ENCODE data around the gene SYT6. TPM values are rescaled to one million over a fixed set of nuclear protein-coding genes. Genes with fewer than 3 reads are reported as not detected.
"Not testable (repeated sequence)": the region's sequence is repeated elsewhere in the genome, so short reads cannot be mapped to it uniquely, and the experiment has no call there.

SYT6 gene
- total RNA-seq, 1 donor from 2014 or later = not detected

DNA sequence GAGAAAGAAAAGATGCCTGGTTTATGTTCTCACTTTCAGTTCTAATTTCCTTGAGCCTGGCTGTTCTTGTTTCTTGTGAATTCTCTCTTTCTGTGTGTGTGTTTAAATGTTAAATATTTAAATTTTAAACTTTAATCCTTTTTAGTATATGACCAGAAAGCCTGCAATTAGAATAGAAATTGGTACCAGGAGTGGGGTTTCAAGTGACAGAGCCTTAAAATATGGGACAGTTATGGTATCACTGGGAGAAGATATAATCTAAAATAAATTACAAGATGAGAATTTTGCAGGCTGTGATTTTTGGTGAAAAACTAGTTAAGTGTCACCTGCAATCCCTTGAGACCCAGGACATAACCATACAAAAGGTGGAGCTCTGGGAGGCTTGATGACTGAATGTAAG is 81.4 kb downstream of the SYT6 start:
- intact Hi-C loops (cut with DNase I) = no loop called here
- peaks cover 4% of the 10 kb centered on the region for H3K9me3 ChIP-seq
- H3K27ac ChIP-seq = no peak overlapping the region
- no peaks in the 10 kb centered on the region for H3K4me1 ChIP-seq
- DNase-seq (ENCODE audit: extremely low spot score in 2 of 2) = no peak
- H3K36me3 ChIP-seq = no peaks in the 10 kb centered on the region
- TF ChIP-seq POLR2A (IDR thresholded peaks at IDR 0.05) (no peak), POLR2AphosphoS5 (IDR thresholded peaks at IDR 0.05; ENCODE audit: insufficient read depth in 1 of 2, low read depth in 1 of 2) (no peak)
- TF ChIP-seq, protein P1, sequence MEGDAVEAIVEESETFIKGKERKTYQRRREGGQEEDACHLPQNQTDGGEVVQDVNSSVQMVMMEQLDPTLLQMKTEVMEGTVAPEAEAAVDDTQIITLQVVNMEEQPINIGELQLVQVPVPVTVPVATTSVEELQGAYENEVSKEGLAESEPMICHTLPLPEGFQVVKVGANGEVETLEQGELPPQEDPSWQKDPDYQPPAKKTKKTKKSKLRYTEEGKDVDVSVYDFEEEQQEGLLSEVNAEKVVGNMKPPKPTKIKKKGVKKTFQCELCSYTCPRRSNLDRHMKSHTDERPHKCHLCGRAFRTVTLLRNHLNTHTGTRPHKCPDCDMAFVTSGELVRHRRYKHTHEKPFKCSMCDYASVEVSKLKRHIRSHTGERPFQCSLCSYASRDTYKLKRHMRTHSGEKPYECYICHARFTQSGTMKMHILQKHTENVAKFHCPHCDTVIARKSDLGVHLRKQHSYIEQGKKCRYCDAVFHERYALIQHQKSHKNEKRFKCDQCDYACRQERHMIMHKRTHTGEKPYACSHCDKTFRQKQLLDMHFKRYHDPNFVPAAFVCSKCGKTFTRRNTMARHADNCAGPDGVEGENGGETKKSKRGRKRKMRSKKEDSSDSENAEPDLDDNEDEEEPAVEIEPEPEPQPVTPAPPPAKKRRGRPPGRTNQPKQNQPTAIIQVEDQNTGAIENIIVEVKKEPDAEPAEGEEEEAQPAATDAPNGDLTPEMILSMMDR (IDR thresholded peaks at IDR 0.05) = no peak
- H3K4me3 ChIP-seq = no peak overlapping the region
- no peaks in the 10 kb centered on the region for H3K27me3 ChIP-seq

- intact Hi-C loops (cut with DNase I); H3K4me3 ChIP-seq; H3K27me3 ChIP-seq; H3K9me3 ChIP-seq; H3K27ac ChIP-seq; H3K4me1 ChIP-seq; DNase-seq (ENCODE audit: extremely low spot score in 2 of 2); H3K36me3 ChIP-seq: not testable (repeated sequence)
Measured at GRCh38 chr1:114069762-114070161, 83.9 kb downstream of the SYT6 start.

GRCh38 chr1:114068684-114069083 is 85.0 kb downstream of the SYT6 start:
- H3K4me1 ChIP-seq; H3K36me3 ChIP-seq; H3K9me3 ChIP-seq; intact Hi-C loops (cut with DNase I); H3K27ac ChIP-seq; H3K27me3 ChIP-seq; H3K4me3 ChIP-seq; DNase-seq (ENCODE audit: extremely low spot score in 2 of 2): not testable (repeated sequence)

DNA sequence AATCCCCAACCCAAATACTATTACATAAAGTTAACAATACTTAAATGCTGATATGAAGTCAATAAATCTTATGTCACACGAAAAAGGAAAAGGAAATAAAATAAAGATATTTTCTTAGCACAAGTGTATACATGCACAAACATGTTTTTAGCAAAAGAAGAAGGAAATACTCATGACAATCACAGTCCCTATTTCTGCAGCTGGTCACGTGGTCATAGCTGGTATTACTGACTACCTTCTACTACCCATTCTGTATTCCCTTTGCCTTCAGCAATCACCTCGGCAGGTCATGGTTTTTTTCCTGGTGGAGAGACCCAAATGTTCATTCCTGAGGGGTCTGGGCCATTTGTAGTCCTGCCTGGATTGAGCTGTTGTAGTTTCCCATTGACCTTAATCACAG is 88.0 kb downstream of the SYT6 start:
- H3K4me3 ChIP-seq; intact Hi-C loops (cut with DNase I); H3K9me3 ChIP-seq; H3K27ac ChIP-seq; DNase-seq (ENCODE audit: extremely low spot score in 2 of 2); H3K36me3 ChIP-seq; H3K27me3 ChIP-seq; H3K4me1 ChIP-seq: not testable (repeated sequence)

DNA sequence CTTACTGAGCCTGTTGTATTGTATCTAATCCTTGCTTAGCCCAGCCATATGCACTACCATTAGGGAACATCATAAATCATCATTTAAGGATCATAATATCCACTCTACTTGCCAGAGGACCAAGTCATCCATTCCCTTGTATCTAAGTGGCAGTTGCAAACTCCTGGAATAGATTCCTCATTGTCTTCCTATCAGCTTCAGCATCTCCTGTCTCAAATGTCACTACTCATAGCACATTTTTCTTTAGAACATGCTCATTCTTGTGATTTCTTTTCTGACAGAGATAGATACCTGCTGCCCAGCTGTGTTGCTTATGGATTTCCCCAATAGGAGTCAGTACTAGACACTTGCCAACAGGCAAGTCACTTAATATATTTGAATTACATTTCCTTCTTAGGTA is 90.1 kb downstream of the SYT6 start:
- intact Hi-C loops (cut with DNase I) = no loop called here
- H3K27ac ChIP-seq = no peak overlapping the region
- no peaks in the 10 kb centered on the region for H3K9me3 ChIP-seq
- no peaks in the 10 kb centered on the region for H3K27me3 ChIP-seq
- no peaks in the 10 kb centered on the region for H3K36me3 ChIP-seq
- no peak for DNase-seq (ENCODE audit: extremely low spot score in 2 of 2)
- H3K4me3 ChIP-seq = no peak overlapping the region
- H3K4me1 ChIP-seq = no peaks in the 10 kb centered on the region
- no peak for TF ChIP-seq POLR2A (IDR thresholded peaks at IDR 0.05)
- TF ChIP-seq, protein P1 (IDR thresholded peaks at IDR 0.05) = no peak
- TF ChIP-seq POLR2AphosphoS5 (IDR thresholded peaks at IDR 0.05; ENCODE audit: insufficient read depth in 1 of 2, low read depth in 1 of 2) = no peak

GRCh38 chr1:114062477-114063099 is 91.1 kb downstream of the SYT6 start:
- Histone ChIP-seq H3K27me3 (no peaks in the 10 kb centered on the region), H3K4me3 (no peak overlapping the region), H3K27ac (no peak overlapping the region), H3K4me1 (no peaks in the 10 kb centered on the region), H3K36me3 (no peaks in the 10 kb centered on the region), H3K9me3 (no peaks in the 10 kb centered on the region)
- no peak for TF ChIP-seq POLR2AphosphoS5 (IDR thresholded peaks at IDR 0.05; ENCODE audit: insufficient read depth in 1 of 2, low read depth in 1 of 2)
- no peak for TF ChIP-seq POLR2A (IDR thresholded peaks at IDR 0.05)
- TF ChIP-seq, protein P1 (IDR thresholded peaks at IDR 0.05) = no peak
- intact Hi-C loops (cut with DNase I) = no loop called here
- DNase-seq (ENCODE audit: extremely low spot score in 2 of 2) = no peak
